Dendritic cell treated with granulocyte-macrophage colony-stimulating factor and Interleukin-4, amounts not matched to agents 40 ng/mL and 50 ng/mL, for 4 days (primary cell): ENCODE results near the gene EYA3.
A peak's percentile ranks its signal among the peaks of the same experiment; 100 is the strongest.

Source experiments
- H3K27ac Mint-ChIP-seq: one replicate; pipeline ENCODE4 v1.8.0; 2022; ENCODE audit warnings: mild to moderate bottlenecking, mixed read lengths
- H3K27me3 Mint-ChIP-seq: one replicate; pipeline ENCODE4 v1.8.0; 2022; ENCODE audit warnings: mild to moderate bottlenecking, mixed read lengths
- H3K36me3 Mint-ChIP-seq: one replicate; pipeline ENCODE4 v1.8.0; 2022; ENCODE audit warnings: low read depth, mixed read lengths
- H3K4me1 Mint-ChIP-seq: one replicate; pipeline ENCODE4 v1.8.0; 2022; ENCODE audit warnings: low read depth, mixed read lengths
- H3K4me3 Mint-ChIP-seq: one replicate; pipeline ENCODE4 v1.8.0; 2022; ENCODE audit warnings: mild to moderate bottlenecking, moderate library complexity, mixed read lengths
- H3K9me3 Mint-ChIP-seq: one replicate; pipeline ENCODE4 v1.8.0; 2022; ENCODE audit warnings: mixed read lengths
- intact Hi-C: fragments of 100-400 bp; cut with micrococcal nuclease; formaldehyde crosslinking; loops from one replicate; pipeline ENCODE4 v1.15.0; 2022

Gene EYA3

GRCh38 chr1:28088168-28088961 lies at the start of gene EYA3:
EYA3 (minus strand) TSS chr1:28088610; CDS start chr1:28058026, 30,584 bp downstream.
- Mint-ChIP-seq H3K36me3 (peaks cover 21% of the 10 kb centered on the region), H3K27ac (peak within 1 kb of the TSS; percentile 93), H3K27me3 (no peaks in the 10 kb centered on the region), H3K4me1 (peaks cover 57% of the 10 kb centered on the region), H3K9me3 (no peaks in the 10 kb centered on the region), H3K4me3 (peak within 1 kb of the TSS; percentile 90)
- intact Hi-C loops, result loop anchor here (10.0 kb wide), 1 partner anchor 234 kb away; no protein-coding TSS in a partner anchor

- intact Hi-C loops, result loop anchor here (5.0 kb wide), 1 partner anchor 35 kb away; no protein-coding TSS in a partner anchor
- no peak overlapping the region for H3K4me3 Mint-ChIP-seq
- peaks cover 92% of the 10 kb centered on the region for H3K4me1 Mint-ChIP-seq
- no peaks in the 10 kb centered on the region for H3K27me3 Mint-ChIP-seq
- H3K36me3 Mint-ChIP-seq, result no peaks in the 10 kb centered on the region
- no peaks in the 10 kb centered on the region for H3K9me3 Mint-ChIP-seq
- H3K27ac Mint-ChIP-seq, result peak overlapping the region; percentile 95
Measured at GRCh38 chr1:28136922-28137613, 48.7 kb upstream of the EYA3 start.

DNA sequence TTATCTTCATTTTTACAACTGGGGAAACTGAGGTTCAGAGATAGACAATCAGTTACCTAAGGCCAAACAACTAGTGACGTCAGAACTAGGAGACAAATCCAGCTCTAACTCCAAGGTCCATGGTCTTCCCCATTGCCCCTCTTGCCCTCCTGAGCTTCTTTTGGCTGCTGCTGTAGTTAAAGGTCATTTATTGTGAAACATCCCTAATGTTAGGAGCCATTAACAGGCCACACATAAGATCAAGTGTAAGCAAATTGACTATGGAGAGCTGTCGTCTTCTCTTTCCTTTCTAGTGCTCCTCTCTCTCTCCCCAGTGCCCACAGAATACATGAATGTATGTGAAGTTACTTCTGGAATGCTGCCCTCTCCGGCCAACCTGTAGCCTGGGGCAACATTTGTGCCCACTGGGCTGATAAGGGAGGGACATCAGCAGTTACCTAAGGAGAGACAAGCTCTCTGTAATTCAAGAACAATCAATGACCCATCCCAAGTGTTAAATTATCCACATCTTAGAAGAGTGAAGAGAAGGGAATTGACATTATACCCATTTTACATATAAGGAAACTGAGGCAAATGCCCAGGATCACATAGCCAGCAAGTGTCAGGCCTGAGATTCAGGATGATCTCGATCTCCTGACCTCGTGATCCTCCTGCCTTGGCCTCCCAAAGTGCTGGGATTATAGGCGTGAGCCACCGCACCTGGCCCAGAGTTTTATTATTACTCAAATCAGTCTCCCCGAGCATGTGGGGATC lies 47.9 kb upstream of the EYA3 start:
- peak overlapping the region; percentile 4 for H3K4me3 Mint-ChIP-seq
- H3K4me1 Mint-ChIP-seq, result peaks cover 92% of the 10 kb centered on the region
- intact Hi-C loops, result loop anchor here (5.0 kb wide), 1 partner anchor 36 kb away; no protein-coding TSS in a partner anchor
- no peaks in the 10 kb centered on the region for H3K9me3 Mint-ChIP-seq
- no peaks in the 10 kb centered on the region for H3K27me3 Mint-ChIP-seq
- H3K27ac Mint-ChIP-seq, result peak overlapping the region; percentile 95
- no peaks in the 10 kb centered on the region for H3K36me3 Mint-ChIP-seq

- H3K27me3 Mint-ChIP-seq, result no peaks in the 10 kb centered on the region
- peak overlapping the region; percentile 57 for H3K4me3 Mint-ChIP-seq
- H3K27ac Mint-ChIP-seq, result peak overlapping the region; percentile 95
- intact Hi-C loops, result loop anchor here (5.0 kb wide), 1 partner anchor 37 kb away; no protein-coding TSS in a partner anchor
- H3K4me1 Mint-ChIP-seq, result peaks cover 95% of the 10 kb centered on the region
- H3K36me3 Mint-ChIP-seq, result no peaks in the 10 kb centered on the region
- no peaks in the 10 kb centered on the region for H3K9me3 Mint-ChIP-seq
Measured at GRCh38 chr1:28135371-28136168, 47.2 kb upstream of the EYA3 start.

DNA sequence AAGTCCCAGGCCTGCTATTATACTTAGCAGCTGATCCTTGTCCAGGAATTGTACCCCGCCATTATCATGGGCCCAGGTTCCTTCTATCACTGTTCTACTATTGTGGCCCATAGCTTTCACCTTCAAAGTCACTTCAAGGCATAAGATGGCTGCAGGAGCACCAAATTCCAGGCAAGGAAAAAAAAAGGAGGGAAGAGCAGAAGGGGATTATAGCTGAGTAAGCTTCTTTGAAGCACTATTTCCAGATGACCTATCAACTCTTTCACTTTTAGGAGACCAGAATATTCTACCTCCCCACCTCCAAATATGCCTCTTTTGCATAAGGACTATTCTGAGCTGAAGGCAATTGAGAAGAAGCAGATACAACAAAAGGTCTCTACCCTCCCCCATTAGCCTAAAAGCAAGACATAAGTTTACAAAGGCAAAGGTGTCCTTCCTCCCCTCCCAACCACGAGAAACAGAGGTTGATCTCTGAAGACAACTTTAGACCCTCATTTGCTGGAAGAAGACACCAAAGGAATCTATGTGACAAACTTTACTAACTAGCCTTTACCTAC lies 46.3 kb upstream of the EYA3 start:
- no peak overlapping the region for H3K4me3 Mint-ChIP-seq
- intact Hi-C loops, result loop anchor here (5.0 kb wide), 1 partner anchor 38 kb away; no protein-coding TSS in a partner anchor
- no peaks in the 10 kb centered on the region for H3K9me3 Mint-ChIP-seq
- H3K27me3 Mint-ChIP-seq, result no peaks in the 10 kb centered on the region
- H3K27ac Mint-ChIP-seq, result peak overlapping the region; percentile 95
- no peaks in the 10 kb centered on the region for H3K36me3 Mint-ChIP-seq
- peaks cover 96% of the 10 kb centered on the region for H3K4me1 Mint-ChIP-seq

DNA sequence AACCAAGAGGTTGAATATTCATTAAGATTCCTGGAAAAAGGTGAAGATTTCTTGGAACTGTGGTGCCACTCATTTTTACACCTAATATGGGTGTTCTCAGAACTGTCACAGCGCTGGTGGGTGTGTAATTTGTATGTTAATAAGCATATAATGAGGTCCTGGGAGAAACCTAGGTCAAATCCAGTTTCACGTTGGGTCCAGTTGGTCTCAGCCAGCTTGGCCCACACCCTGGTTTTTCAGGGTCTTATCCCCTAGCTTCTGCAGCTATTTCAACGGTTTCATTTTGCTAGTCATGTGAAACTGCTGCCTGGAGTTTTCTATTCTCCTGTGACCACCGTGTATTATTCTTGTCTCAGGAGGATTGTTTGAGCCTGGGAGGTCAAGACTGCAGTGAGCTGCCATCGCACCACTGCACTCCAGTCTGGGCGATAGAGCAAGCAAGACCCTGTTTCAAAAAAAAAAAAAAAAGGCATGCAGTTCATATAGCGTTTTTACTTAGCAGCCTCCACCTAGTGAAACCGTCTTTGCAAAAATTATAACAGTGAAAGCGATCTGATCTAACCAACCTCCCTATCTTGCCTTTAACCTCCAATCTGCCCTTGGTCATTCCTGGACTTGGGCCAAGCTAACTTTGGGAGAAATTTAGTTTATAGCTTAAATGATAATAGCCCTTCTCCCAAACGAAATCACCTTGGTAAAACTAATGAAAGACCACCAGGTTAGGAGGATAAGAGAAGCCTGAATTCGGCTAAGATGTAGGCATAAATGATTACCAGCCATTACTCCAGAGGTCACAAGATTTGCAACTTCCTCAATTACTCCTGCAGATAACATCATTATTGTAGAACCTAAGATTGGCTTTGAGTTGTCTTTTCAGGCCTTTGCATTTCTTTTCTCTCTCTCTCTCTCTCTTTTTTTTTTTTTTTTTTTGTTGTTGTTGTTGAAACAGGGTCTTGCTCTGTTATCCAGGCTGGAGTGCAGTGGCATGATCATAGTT lies 44.1 kb upstream of the EYA3 start:
- intact Hi-C loops, result no loop called here
- Mint-ChIP-seq H3K4me1 (peaks cover 96% of the 10 kb centered on the region), H3K4me3 (no peak overlapping the region), H3K27ac (peak overlapping the region; percentile 95), H3K9me3 (no peaks in the 10 kb centered on the region), H3K36me3 (no peaks in the 10 kb centered on the region), H3K27me3 (no peaks in the 10 kb centered on the region)

DNA sequence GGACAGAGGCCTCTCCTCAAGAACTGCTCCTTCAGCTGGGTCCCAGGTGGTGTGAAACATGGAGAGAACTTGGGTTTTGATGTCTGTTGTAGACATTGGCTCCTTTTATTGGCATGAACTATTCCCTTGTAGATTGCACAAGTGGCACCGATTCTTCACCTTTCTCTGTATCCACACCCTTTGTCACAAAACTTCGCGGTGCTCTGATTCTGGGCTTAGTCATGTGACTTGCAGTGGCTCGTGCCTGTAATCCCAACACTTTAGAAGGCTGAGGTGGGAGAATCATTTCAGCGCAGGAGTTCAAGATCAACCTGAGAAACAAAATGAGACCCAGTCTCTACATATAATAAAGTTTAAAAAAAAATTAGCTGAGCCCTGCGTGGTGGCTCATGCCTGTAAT lies 42.5 kb upstream of the EYA3 start:
- no peaks in the 10 kb centered on the region for H3K9me3 Mint-ChIP-seq
- H3K36me3 Mint-ChIP-seq, result no peaks in the 10 kb centered on the region
- no peaks in the 10 kb centered on the region for H3K27me3 Mint-ChIP-seq
- peaks cover 88% of the 10 kb centered on the region for H3K4me1 Mint-ChIP-seq
- intact Hi-C loops, result no loop called here
- H3K4me3 Mint-ChIP-seq, result no peak overlapping the region
- H3K27ac Mint-ChIP-seq, result peak overlapping the region; percentile 11

DNA sequence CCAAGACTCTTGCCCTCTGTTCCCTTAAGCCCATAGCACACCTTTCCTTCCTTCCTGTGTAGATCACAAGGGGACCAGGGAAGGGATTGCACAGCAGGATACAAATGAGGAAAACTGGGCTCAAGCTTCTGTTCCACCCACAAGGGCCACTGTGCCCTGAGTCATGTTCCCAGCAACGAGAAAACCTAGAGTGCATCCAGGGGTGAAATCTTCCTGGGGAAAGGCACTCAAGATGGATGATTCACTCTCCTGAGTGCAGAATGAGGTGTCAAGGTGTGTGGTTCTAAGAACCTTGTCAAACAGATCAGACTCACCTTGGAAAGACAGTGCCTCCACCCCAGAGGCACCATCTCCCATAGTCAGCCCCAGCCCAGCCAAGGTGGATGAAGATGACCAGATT lies 40.7 kb upstream of the EYA3 start:
- no peaks in the 10 kb centered on the region for H3K36me3 Mint-ChIP-seq
- H3K27me3 Mint-ChIP-seq, result no peaks in the 10 kb centered on the region
- H3K9me3 Mint-ChIP-seq, result no peaks in the 10 kb centered on the region
- H3K4me3 Mint-ChIP-seq, result no peak overlapping the region
- H3K27ac Mint-ChIP-seq, result peak overlapping the region; percentile 94
- H3K4me1 Mint-ChIP-seq, result peaks cover 82% of the 10 kb centered on the region
- intact Hi-C loops, result no loop called here

- peak overlapping the region; percentile 94 for H3K27ac Mint-ChIP-seq
- no peaks in the 10 kb centered on the region for H3K36me3 Mint-ChIP-seq
- no peaks in the 10 kb centered on the region for H3K27me3 Mint-ChIP-seq
- H3K9me3 Mint-ChIP-seq, result no peaks in the 10 kb centered on the region
- H3K4me3 Mint-ChIP-seq, result no peak overlapping the region
- H3K4me1 Mint-ChIP-seq, result peaks cover 80% of the 10 kb centered on the region
- intact Hi-C loops, result loop anchor here (2.0 kb wide), 1 partner anchor 15 kb away; no protein-coding TSS in a partner anchor
Measured at GRCh38 chr1:28127617-28128257, 39.3 kb upstream of the EYA3 start.

DNA sequence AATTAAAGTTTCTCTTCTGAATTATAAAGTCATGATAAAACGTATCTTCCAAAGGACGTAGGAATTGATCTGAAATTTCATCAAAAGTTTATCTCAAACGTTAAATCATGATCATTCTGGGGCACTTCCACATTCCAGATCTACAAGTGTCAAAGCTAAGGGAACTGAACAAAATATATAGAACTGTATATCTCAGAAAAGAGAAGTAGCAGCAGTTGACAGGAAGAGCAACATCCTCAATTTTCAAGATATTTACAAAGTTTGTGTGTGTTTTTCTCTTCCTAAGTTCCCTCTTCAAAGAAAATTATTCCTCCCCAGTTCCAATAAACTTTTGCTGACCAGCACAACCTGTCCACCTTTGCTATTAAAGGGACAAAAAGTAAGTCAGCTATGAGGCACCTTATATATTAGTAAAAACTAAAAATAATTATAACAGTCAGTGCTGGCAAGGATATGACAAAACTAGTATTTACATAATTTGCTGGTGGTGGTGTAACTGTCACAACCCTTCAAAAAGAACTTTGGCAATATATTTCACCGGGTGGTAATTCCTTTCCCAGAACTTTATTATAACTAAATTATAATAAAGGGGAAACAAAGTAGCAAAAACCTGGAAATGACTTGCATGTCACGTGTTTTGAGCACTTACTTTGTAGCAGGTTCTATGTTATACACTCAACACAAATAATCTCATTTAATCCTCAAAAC lies 38.5 kb upstream of the EYA3 start:
- Mint-ChIP-seq H3K27me3 (no peaks in the 10 kb centered on the region), H3K36me3 (no peaks in the 10 kb centered on the region), H3K27ac (peak overlapping the region; percentile 94), H3K4me1 (peaks cover 81% of the 10 kb centered on the region), H3K9me3 (no peaks in the 10 kb centered on the region), H3K4me3 (peak overlapping the region; percentile 83)
- intact Hi-C loops, result loop anchor here (2.0 kb wide), 1 partner anchor 14 kb away; no protein-coding TSS in a partner anchor

- Mint-ChIP-seq H3K36me3 (peaks cover 1% of the 10 kb centered on the region), H3K4me1 (peaks cover 77% of the 10 kb centered on the region), H3K27ac (peak overlapping the region; percentile 94), H3K9me3 (no peaks in the 10 kb centered on the region), H3K27me3 (no peaks in the 10 kb centered on the region), H3K4me3 (peak overlapping the region; percentile 83)
- intact Hi-C loops, result loop anchor here (2.0 kb wide), 1 partner anchor 13 kb away; no protein-coding TSS in a partner anchor
Measured at GRCh38 chr1:28126212-28126611, 37.8 kb upstream of the EYA3 start.
